AG10803 (cell line): ENCODE results near the gene ATP6AP1.

Source experiments
- DNase-seq: peaks from one replicate; pipeline ENCODE4 v3.0.0; 2010; ENCODE audit warnings: low read depth
- H3K4me3 ChIP-seq: 2 replicates; pipeline ENCODE4 v1.5.1; 2011; ENCODE audit warnings: mild to moderate bottlenecking, low read length, control low read depth
- CTCF ChIP-seq: conservative IDR thresholded peaks from 2 replicates; pipeline ENCODE4 v1.5.1; 2011; ENCODE audit warnings: mild to moderate bottlenecking, low read length, control low read depth, inconsistent platforms

ATP6AP1 gene

GRCh38 chrX:154473683-154474082, 45.2 kb downstream of the ATP6AP1 start:
- no peak overlapping the region for H3K4me3 ChIP-seq
- DNase-seq, result no peak
- TF ChIP-seq CTCF, result no peak

- no peak overlapping the region for H3K4me3 ChIP-seq
- no peak for TF ChIP-seq CTCF
- DNase-seq, result no peak
Observed at GRCh38 chrX:154476821-154477220, 48.3 kb downstream of the ATP6AP1 start.

- peak overlapping the region; percentile 64 for H3K4me3 ChIP-seq
- no peak for DNase-seq
- TF ChIP-seq CTCF, result no peak
Observed at GRCh38 chrX:154477891-154478477, 49.5 kb downstream of the ATP6AP1 start.

DNA sequence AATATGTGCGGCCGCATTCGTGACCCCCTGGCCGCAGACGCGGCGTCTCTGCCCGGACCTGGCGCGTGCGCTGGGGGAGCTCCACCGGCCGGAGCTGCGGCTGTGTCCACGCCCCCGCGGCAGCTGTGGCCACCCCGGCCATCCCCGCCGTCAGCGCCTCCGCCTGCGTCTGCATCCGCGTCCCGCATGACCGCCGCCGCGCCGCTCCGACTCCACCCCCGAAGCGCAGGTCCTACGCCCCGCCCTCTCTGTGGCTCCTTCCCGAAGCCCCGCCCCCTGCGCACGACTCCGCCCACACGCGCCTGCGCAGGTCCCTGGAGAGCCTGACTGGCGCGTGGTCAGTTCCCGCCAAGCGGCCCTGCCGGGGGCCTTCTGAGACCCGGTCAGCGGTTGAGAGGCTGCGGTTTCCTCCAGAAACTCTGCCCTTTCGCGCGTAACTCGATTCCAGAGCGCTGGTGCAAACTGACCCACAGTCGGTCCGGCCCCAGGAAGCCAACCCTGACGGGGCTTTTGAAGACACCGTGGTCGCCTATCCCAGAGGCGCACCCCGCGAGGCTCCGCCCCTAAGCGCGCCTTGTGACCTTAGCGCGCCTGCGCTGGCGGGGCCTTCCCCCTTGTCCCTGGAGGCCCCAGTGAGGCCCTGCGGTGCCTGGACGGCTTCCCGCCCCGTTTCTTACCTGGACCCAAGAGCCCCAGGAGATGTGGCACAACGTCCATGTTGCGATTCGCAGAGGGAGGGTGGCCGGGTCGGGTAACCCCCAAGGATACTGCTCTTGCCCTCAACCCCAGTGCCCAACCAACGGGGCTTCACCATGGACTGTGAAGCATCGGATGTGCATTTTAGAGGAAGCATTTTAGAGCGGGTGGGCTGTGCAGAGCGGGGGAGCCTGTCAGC, 50.5 kb downstream of the ATP6AP1 start, which contains the start of gene LAGE3:
Gene LAGE3, minus strand, starts transcription at position 554 of the 895 bp plus-strand sequence. Its CDS starts 366 bp downstream, at position 188.
- peak; percentile 87 for DNase-seq
- no peak for TF ChIP-seq CTCF
- peak within 1 kb of the TSS; percentile 64 for H3K4me3 ChIP-seq

GRCh38 chrX:154481195-154481594, 52.7 kb downstream of the ATP6AP1 start:
- DNase-seq, result no peak
- TF ChIP-seq CTCF, result no peak
- no peak overlapping the region for H3K4me3 ChIP-seq

GRCh38 chrX:154481911-154482601, 53.6 kb downstream of the ATP6AP1 start:
- no peak for DNase-seq
- no peak for TF ChIP-seq CTCF
- H3K4me3 ChIP-seq, result no peak overlapping the region
